Keratinocyte (primary cell): ENCODE data around the gene KRTAP12-1.

ENCODE experiments used
- CTCF ChIP-seq, 3 experiments: IDR thresholded peaks in 1 of 3; conservative IDR thresholded peaks in 1 of 3; optimal IDR thresholded peaks in 1 of 3; 2 replicates in 2 of 3; 3 replicates in 1 of 3; pipeline versions ENCODE3 to v1.5.1; 2011; ENCODE audit warnings: low read length in 3 of 3, mild to moderate bottlenecking in 3 of 3, moderate library complexity in 2 of 3, control low read depth in 1 of 3, inconsistent platforms in 1 of 3; ENCODE audit not compliant: insufficient read depth in 2 of 3; ENCODE audit errors: extremely low read depth in 1 of 3
- EZH2 ChIP-seq: IDR thresholded peaks from one replicate; pipeline ENCODE4 v1.6.1; 2012; ENCODE audit warnings: inconsistent platforms, mild to moderate bottlenecking, low read length, moderate library complexity

- TF ChIP-seq CTCF (optimal IDR thresholded peaks at IDR 0.05 in 1 of 3, IDR thresholded peaks at IDR 0.05 in 1 of 3, conservative IDR thresholded peaks at IDR 0.05 in 1 of 3; ENCODE audit: extremely low read depth in 1 of 3, insufficient read depth in 2 of 3, low read length in 3 of 3) (no peak), EZH2 (no peak)
These were observed 11.1 kb downstream of the KRTAP12-1 start for GRCh38 chr21:44670642-44671432.
